Progenitor cell of endocrine pancreas (in vitro differentiated cells): Measurements from ENCODE around the gene PARP1. TPM values are rescaled to one million over a fixed set of nuclear protein-coding genes. Genes with fewer than 3 reads are reported as not detected.

Source experiments
- DNase-seq: peaks from one replicate; pipeline ENCODE4 v3.0.0; 2021; ENCODE audit warnings: low spot score; ENCODE audit not compliant: unreplicated experiment
- H3K27ac Mint-ChIP-seq: 2 replicates; pipeline ENCODE4 v1.8.0; 2021; ENCODE audit warnings: mild to moderate bottlenecking, moderate library complexity, mixed read lengths
- H3K27me3 Mint-ChIP-seq: 2 replicates; pipeline ENCODE4 v1.8.0; 2021; ENCODE audit warnings: mixed read lengths
- H3K36me3 Mint-ChIP-seq: 2 replicates; pipeline ENCODE4 v1.8.0; 2022; ENCODE audit warnings: mixed read lengths; ENCODE audit not compliant: insufficient read depth
- H3K4me1 Mint-ChIP-seq: 2 replicates; pipeline ENCODE4 v1.8.0; 2021; ENCODE audit warnings: low read depth, mixed read lengths
- H3K4me3 Mint-ChIP-seq: 2 replicates; pipeline ENCODE4 v1.8.0; 2021; ENCODE audit warnings: low read depth, mild to moderate bottlenecking, moderate library complexity, mixed read lengths
- H3K9me3 Mint-ChIP-seq: 2 replicates; pipeline ENCODE4 v1.8.0; 2021; ENCODE audit warnings: low read depth, mixed read lengths
- CTCF ChIP-seq: fragments of 200-600 bp; sonication (generic); IDR thresholded peaks from one replicate; pipeline ENCODE4 v1.5.0; 2021; ENCODE audit warnings: antibody characterized with exemption, mild to moderate bottlenecking; ENCODE audit not compliant: unreplicated experiment
- total RNA-seq: library from RNA; stranded (reverse); gene quantifications from 2 replicates; pipeline ENCODE4 v1.2.1, GENCODE V29; 2021

PARP1 gene
- total RNA-seq, 1 donor from 2014 or later, result 159 TPM

GRCh38 chr1:226370144-226370923, 37.6 kb downstream of the PARP1 start:
- no peak for TF ChIP-seq CTCF
- no peaks in the 10 kb centered on the region for H3K4me1 Mint-ChIP-seq
- peaks cover 23% of the 10 kb centered on the region for H3K36me3 Mint-ChIP-seq
- no peak overlapping the region for H3K27ac Mint-ChIP-seq
- no peak overlapping the region for H3K4me3 Mint-ChIP-seq
- no peak for DNase-seq
- no peaks in the 10 kb centered on the region for H3K9me3 Mint-ChIP-seq
- H3K27me3 Mint-ChIP-seq, result no peaks in the 10 kb centered on the region

- peaks cover 26% of the 10 kb centered on the region for H3K36me3 Mint-ChIP-seq
- no peaks in the 10 kb centered on the region for H3K4me1 Mint-ChIP-seq
- H3K27ac Mint-ChIP-seq, result no peak overlapping the region
- no peaks in the 10 kb centered on the region for H3K9me3 Mint-ChIP-seq
- no peaks in the 10 kb centered on the region for H3K27me3 Mint-ChIP-seq
- DNase-seq, result no peak
- no peak for TF ChIP-seq CTCF
- no peak overlapping the region for H3K4me3 Mint-ChIP-seq
Observed at GRCh38 chr1:226369110-226369509, 38.8 kb downstream of the PARP1 start.

GRCh38 chr1:226366290-226366689, 41.6 kb downstream of the PARP1 start:
- Mint-ChIP-seq H3K36me3 (peaks cover 27% of the 10 kb centered on the region), H3K27me3 (no peaks in the 10 kb centered on the region), H3K4me3 (no peak overlapping the region), H3K27ac (no peak overlapping the region), H3K9me3 (no peaks in the 10 kb centered on the region), H3K4me1 (no peaks in the 10 kb centered on the region)
- no peak for DNase-seq
- no peak for TF ChIP-seq CTCF

GRCh38 chr1:226365831-226366231, 42.1 kb downstream of the PARP1 start:
- peaks cover 29% of the 10 kb centered on the region for H3K36me3 Mint-ChIP-seq

More at GRCh38 chr1:226365831-226366231, 42.1 kb downstream of the PARP1 start:
- no peak overlapping the region for H3K27ac Mint-ChIP-seq
- no peak for DNase-seq
- no peak overlapping the region for H3K4me3 Mint-ChIP-seq
- H3K9me3 Mint-ChIP-seq, result no peaks in the 10 kb centered on the region
- no peaks in the 10 kb centered on the region for H3K27me3 Mint-ChIP-seq
- no peaks in the 10 kb centered on the region for H3K4me1 Mint-ChIP-seq
- TF ChIP-seq CTCF, result no peak
